HEK293T (cell line): ENCODE measurements around the gene RB1.
"Not testable (repeated sequence)": the region's sequence is repeated elsewhere in the genome, so short reads cannot be mapped to it uniquely, and the experiment has no call there.

ENCODE experiments used
- CTCF ChIA-PET: fragments of 350-600 bp; formaldehyde crosslinking; extraction: SDS; loops from one replicate; lab custom pipeline; 2021; ENCODE audit warnings: antibody characterized with exemption, inconsistent platforms; lab: Yijun Ruan, JAX
- POLR2A ChIA-PET: fragments of 350-600 bp; formaldehyde crosslinking; extraction: SDS; loops from one replicate; lab custom pipeline; 2020; ENCODE audit warnings: antibody characterized with exemption, inconsistent platforms; lab: Yijun Ruan, JAX
- DNase-seq: peaks from one replicate; pipeline ENCODE4 v3.0.0; 2012; ENCODE audit warnings: mixed read lengths; ENCODE audit errors: extremely low spot score
- ARNT ChIP-seq: fragments of 450-650 bp; IDR thresholded peaks from 2 replicates; pipeline ENCODE4 v1.6.1; 2017; ENCODE audit warnings: mild to moderate bottlenecking
- BHLHE40 ChIP-seq: fragments of 450-650 bp; IDR thresholded peaks from 2 replicates; pipeline ENCODE4 v1.6.1; 2016; ENCODE audit warnings: mild to moderate bottlenecking, moderate library complexity, borderline replicate concordance
- CTBP1 ChIP-seq: fragments of 450-650 bp; IDR thresholded peaks from 2 replicates; pipeline ENCODE4 v1.6.1; 2016; ENCODE audit warnings: borderline replicate concordance
- ELF4 ChIP-seq: fragments of 450-650 bp; IDR thresholded peaks from 2 replicates; pipeline ENCODE4 v1.6.1; 2017; ENCODE audit warnings: antibody characterized with exemption
- FOXA1 ChIP-seq: fragments of 450-650 bp; IDR thresholded peaks from 2 replicates; pipeline ENCODE4 v1.6.1; 2016; ENCODE audit warnings: mild to moderate bottlenecking
- FOXK2 ChIP-seq: fragments of 450-650 bp; IDR thresholded peaks from 2 replicates; pipeline ENCODE4 v1.6.1; 2016; ENCODE audit warnings: mild to moderate bottlenecking
- FOXM1 ChIP-seq: fragments of 450-650 bp; IDR thresholded peaks from 2 replicates; pipeline ENCODE4 v1.6.1; 2017; ENCODE audit warnings: mild to moderate bottlenecking, borderline replicate concordance
- HDGF ChIP-seq: fragments of 450-650 bp; IDR thresholded peaks from 2 replicates; pipeline ENCODE4 v1.6.1; 2017; ENCODE audit warnings: antibody characterized with exemption, borderline replicate concordance
- L3MBTL2 ChIP-seq: fragments of 450-650 bp; conservative IDR thresholded peaks from 2 replicates; pipeline ENCODE4 v1.6.1; 2016; ENCODE audit warnings: mild to moderate bottlenecking
- LEF1 ChIP-seq: fragments of 450-650 bp; IDR thresholded peaks from 2 replicates; pipeline ENCODE4 v1.6.1; 2017; ENCODE audit warnings: mild to moderate bottlenecking, borderline replicate concordance
- NFRKB ChIP-seq: fragments of 450-650 bp; IDR thresholded peaks from 2 replicates; pipeline ENCODE4 v1.6.1; 2016; ENCODE audit warnings: mild to moderate bottlenecking, moderate library complexity
- SP1 ChIP-seq: fragments of 450-650 bp; IDR thresholded peaks from 2 replicates; pipeline ENCODE4 v1.6.1; 2017
- SUZ12 ChIP-seq: fragments of 450-650 bp; IDR thresholded peaks from 2 replicates; pipeline ENCODE4 v1.6.1; 2016; ENCODE audit warnings: mild to moderate bottlenecking
- TARDBP ChIP-seq: fragments of 450-650 bp; IDR thresholded peaks from 2 replicates; pipeline ENCODE4 v1.6.1; 2016
- ZNF384 ChIP-seq: fragments of 450-650 bp; IDR thresholded peaks from 2 replicates; pipeline ENCODE4 v1.6.1; 2016
- TF ChIP-seq, protein P1 (sequence below): fragments of 450-650 bp; IDR thresholded peaks from 2 replicates; pipeline ENCODE4 v1.6.1; 2016

Gene RB1

DNA sequence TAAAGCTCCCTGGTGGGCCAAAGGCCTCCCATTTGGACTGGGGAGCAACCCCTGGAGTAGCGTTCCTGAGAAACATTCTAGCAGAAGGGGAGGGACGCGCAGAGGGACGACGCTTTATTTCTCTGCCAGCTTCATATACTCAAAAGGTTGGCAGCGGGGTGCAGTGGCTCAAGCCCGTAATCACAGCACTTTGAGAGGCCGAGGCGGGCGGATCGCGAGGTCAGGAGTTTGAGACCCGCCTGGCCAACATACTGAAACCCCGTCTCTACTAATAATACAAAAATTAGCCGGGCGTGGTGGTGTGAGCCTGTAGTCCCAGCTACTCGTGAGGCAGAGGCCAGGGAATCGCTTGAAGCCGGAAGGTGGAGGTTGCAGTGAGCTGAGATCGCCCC is 16.8 kb downstream of the RB1 start:
- no peak for DNase-seq
- CTCF ChIA-PET: no interaction called here
- TF ChIP-seq FOXA1 (no peak), SUZ12 (no peak), HDGF (no peak), CTBP1 (no peak), ZNF384 (no peak)

DNA sequence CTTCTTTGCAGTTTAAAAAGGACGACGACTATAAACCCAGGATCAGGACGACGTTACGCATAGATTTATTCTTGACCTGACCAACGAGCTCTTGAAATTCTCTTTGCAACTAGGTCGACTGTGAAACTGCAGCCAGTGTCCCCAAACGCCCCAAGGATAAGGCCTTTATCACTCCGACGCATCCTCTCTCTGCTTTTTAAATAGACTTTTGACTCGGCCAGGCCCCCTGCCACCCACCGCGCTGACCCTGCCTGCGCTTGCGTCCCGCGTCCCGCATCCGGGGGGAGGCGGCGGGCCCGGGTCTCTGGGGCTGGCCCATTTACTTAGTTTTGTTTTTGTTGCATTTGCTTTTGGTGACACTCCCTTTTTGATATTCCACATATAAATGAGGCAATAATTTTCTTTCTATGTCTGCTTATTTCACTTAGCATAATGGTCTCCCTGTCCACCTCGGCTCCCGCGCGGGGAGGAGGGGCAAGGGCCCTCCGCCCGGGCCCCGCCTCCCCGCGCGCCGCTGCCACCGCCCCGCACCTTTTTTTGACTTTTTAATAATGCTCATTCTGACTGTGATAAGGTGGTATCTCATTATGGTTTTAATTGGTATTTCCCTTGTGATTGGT is 17.4 kb downstream of the RB1 start:
- DNase-seq: no peak
- POLR2A ChIA-PET: no interaction called here
- TF ChIP-seq FOXA1 (no peak), BHLHE40 (no peak), CTBP1 (no peak), ARNT (no peak), ZNF384 (no peak), FOXM1 (no peak), FOXK2 (no peak), LEF1 (no peak), ELF4 (no peak), SUZ12 (no peak), NFRKB (no peak), L3MBTL2 (no peak), HDGF (no peak)
- TF ChIP-seq, protein P1, sequence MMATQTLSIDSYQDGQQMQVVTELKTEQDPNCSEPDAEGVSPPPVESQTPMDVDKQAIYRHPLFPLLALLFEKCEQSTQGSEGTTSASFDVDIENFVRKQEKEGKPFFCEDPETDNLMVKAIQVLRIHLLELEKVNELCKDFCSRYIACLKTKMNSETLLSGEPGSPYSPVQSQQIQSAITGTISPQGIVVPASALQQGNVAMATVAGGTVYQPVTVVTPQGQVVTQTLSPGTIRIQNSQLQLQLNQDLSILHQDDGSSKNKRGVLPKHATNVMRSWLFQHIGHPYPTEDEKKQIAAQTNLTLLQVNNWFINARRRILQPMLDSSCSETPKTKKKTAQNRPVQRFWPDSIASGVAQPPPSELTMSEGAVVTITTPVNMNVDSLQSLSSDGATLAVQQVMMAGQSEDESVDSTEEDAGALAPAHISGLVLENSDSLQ: no peak
- CTCF ChIA-PET: no interaction called here

More for the DNA sequence above, 16.8 kb downstream of the RB1 start:
- POLR2A ChIA-PET: no interaction called here

GRCh38 chr13:48322294-48322693 is 18.7 kb downstream of the RB1 start:
- POLR2A ChIA-PET: no interaction called here
- TF ChIP-seq ZNF384 (no peak), HDGF (no peak), ELF4 (no peak), ARNT (no peak), SUZ12 (no peak), BHLHE40 (no peak), CTBP1 (no peak), NFRKB (no peak), FOXM1 (no peak), L3MBTL2 (no peak), LEF1 (no peak), FOXA1 (no peak), SP1 (no peak), TARDBP (no peak), FOXK2 (no peak)
- TF ChIP-seq, protein P1: no peak
- no peak for DNase-seq
- CTCF ChIA-PET: no interaction called here

- no peak for DNase-seq
- TF ChIP-seq ARNT (no peak), L3MBTL2 (no peak), HDGF (no peak), LEF1 (no peak), FOXA1 (no peak), ELF4 (no peak), SUZ12 (no peak), TARDBP (no peak), ZNF384 (no peak), CTBP1 (no peak), FOXM1 (no peak), NFRKB (no peak), FOXK2 (no peak), BHLHE40 (no peak), SP1 (no peak)
- TF ChIP-seq, protein P1: no peak
- POLR2A ChIA-PET: interaction anchor here (1.0 kb wide), 1 partner anchor 31 kb away, joined by 3 read pairs; no protein-coding TSS in a partner anchor
- CTCF ChIA-PET: no interaction called here
Measured at GRCh38 chr13:48333976-48334375, 30.4 kb downstream of the RB1 start.

GRCh38 chr13:48334534-48335127 is 31.1 kb downstream of the RB1 start:
- CTCF ChIA-PET: no interaction called here
- no peak for TF ChIP-seq HDGF
- no peak for TF ChIP-seq SUZ12
- no peak for TF ChIP-seq FOXK2
- TF ChIP-seq, protein P1: peak; percentile 29; the same call in 1 of the 2 replicates
- no peak for DNase-seq
- POLR2A ChIA-PET: no interaction called here

GRCh38 chr13:48339198-48339597 is 35.6 kb downstream of the RB1 start:
- CTCF ChIA-PET, DNase-seq, POLR2A ChIA-PET: not testable (repeated sequence)
